SJSA1 (cell line): ENCODE results near the gene METTL22. TPM values are rescaled to one million over a fixed set of nuclear protein-coding genes. Genes with fewer than 3 reads are reported as not detected.
A peak's percentile ranks its signal among the peaks of the same experiment; 100 is the strongest.

Source experiments
- DNase-seq, 2 experiments: peaks; one replicate each; pipeline ENCODE4 v3.0.0-alpha.2; 2015 to 2020; ENCODE audit warnings: low spot score in 2 of 2, low read depth in 1 of 2
- H3K27ac ChIP-seq: fragments of 250-450 bp; sonication (Bioruptor Pico); 2 replicates; pipeline ENCODE4 v1.5.1; 2020; ENCODE audit warnings: mild to moderate bottlenecking, moderate library complexity
- H3K27me3 ChIP-seq: fragments of 250-450 bp; sonication (Bioruptor Pico); replicated peaks from 2 replicates; pipeline ENCODE4 v1.5.1; 2020; ENCODE audit warnings: mild to moderate bottlenecking, moderate library complexity
- H3K36me3 ChIP-seq: fragments of 250-450 bp; sonication (Bioruptor Pico); 2 replicates; pipeline ENCODE4 v1.5.1; 2020; ENCODE audit warnings: mild to moderate bottlenecking
- H3K4me1 ChIP-seq: fragments of 250-450 bp; sonication (Bioruptor Pico); replicated peaks from 2 replicates; pipeline ENCODE4 v1.6.1; 2021; ENCODE audit warnings: mild to moderate bottlenecking
- H3K4me3 ChIP-seq: fragments of 250-450 bp; sonication (Bioruptor Pico); 2 replicates; pipeline ENCODE4 v1.5.1; 2020; ENCODE audit warnings: mild to moderate bottlenecking
- H3K9me3 ChIP-seq: fragments of 250-450 bp; sonication (Bioruptor Pico); replicated peaks from 2 replicates; pipeline ENCODE4 v1.5.1; 2020; ENCODE audit warnings: mild to moderate bottlenecking
- total RNA-seq: library from RNA; depleted of rRNA; stranded (reverse); fragments of >200 nt; shearing (Covaris generic); gene quantifications from 2 replicates; pipeline ENCODE4 v1.2.3, GENCODE V29; 2014; rRNA removed

METTL22 gene
- 14.9 and 19.8 TPM in 2 replicates for total RNA-seq

GRCh38 chr16:8621572-8622314 lies at the start of gene METTL22:
TSS of gene METTL22 (plus strand) at chr16:8621698. CDS start at chr16:8625666, 3,968 bp downstream.
- H3K27ac ChIP-seq, result peak within 1 kb of the TSS; percentile 75
- DNase-seq, result peak; percentile 83 to 90
- peaks cover 6% of the 10 kb centered on the region for H3K4me1 ChIP-seq
- no peaks in the 10 kb centered on the region for H3K9me3 ChIP-seq
- H3K36me3 ChIP-seq, result peaks cover 23% of the 10 kb centered on the region
- H3K4me3 ChIP-seq, result peak within 1 kb of the TSS; percentile 85
- 0 out of 2 replicates have a peak, but pooled peaks cover 3% of the 10 kb centered on the region for H3K27me3 ChIP-seq

- Histone ChIP-seq H3K36me3 (no peaks in the 10 kb centered on the region), H3K4me3 (no peak overlapping the region), H3K9me3 (no peaks in the 10 kb centered on the region), H3K27ac (no peak overlapping the region; the same call in 1 of the 2 replicates), H3K27me3 (peaks cover 3% of the 10 kb centered on the region; the same call in 1 of the 2 replicates), H3K4me1 (peaks cover 25% of the 10 kb centered on the region)
- no peak for DNase-seq
These were observed 49.2 kb upstream of the METTL22 start for GRCh38 chr16:8572063-8572918.

- no peaks in the 10 kb centered on the region for H3K9me3 ChIP-seq
- peak in 1 of 2 experiments; percentile 21 for DNase-seq
- peaks cover 3% of the 10 kb centered on the region; the same call in 1 of the 2 replicates for H3K27me3 ChIP-seq
- peaks cover 25% of the 10 kb centered on the region for H3K4me1 ChIP-seq
- no peaks in the 10 kb centered on the region for H3K36me3 ChIP-seq
- H3K4me3 ChIP-seq, result no peak overlapping the region
- no peak overlapping the region for H3K27ac ChIP-seq
These were observed 48.4 kb upstream of the METTL22 start for GRCh38 chr16:8572919-8573724.

GRCh38 chr16:8575399-8575798 lies 46.1 kb upstream of the METTL22 start:
- no peak overlapping the region for H3K4me3 ChIP-seq
- DNase-seq, result no peak

GRCh38 chr16:8576141-8577004 lies 45.1 kb upstream of the METTL22 start:
- H3K9me3 ChIP-seq, result no peaks in the 10 kb centered on the region
- DNase-seq, result no peak
- no peak overlapping the region for H3K4me3 ChIP-seq
- H3K27ac ChIP-seq, result no peak overlapping the region
- peaks cover 13% of the 10 kb centered on the region for H3K4me1 ChIP-seq
- no peaks in the 10 kb centered on the region for H3K36me3 ChIP-seq
- peaks cover 3% of the 10 kb centered on the region; the same call in 1 of the 2 replicates for H3K27me3 ChIP-seq

More at GRCh38 chr16:8575399-8575798, 46.1 kb upstream of the METTL22 start:
- Histone ChIP-seq H3K4me1 (peaks cover 21% of the 10 kb centered on the region), H3K36me3 (no peaks in the 10 kb centered on the region), H3K27ac (no peak overlapping the region), H3K9me3 (no peaks in the 10 kb centered on the region), H3K27me3 (peaks cover 3% of the 10 kb centered on the region; the same call in 1 of the 2 replicates)

GRCh38 chr16:8577678-8578304 lies 43.7 kb upstream of the METTL22 start:
- H3K4me3 ChIP-seq, result no peak overlapping the region
- no peaks in the 10 kb centered on the region for H3K36me3 ChIP-seq
- peaks cover 11% of the 10 kb centered on the region for H3K4me1 ChIP-seq
- no peak for DNase-seq
- H3K9me3 ChIP-seq, result no peaks in the 10 kb centered on the region
- H3K27me3 ChIP-seq, result peaks cover 3% of the 10 kb centered on the region; the same call in 1 of the 2 replicates
- no peak overlapping the region for H3K27ac ChIP-seq

- Histone ChIP-seq H3K4me3 (no peak overlapping the region), H3K4me1 (peaks cover 18% of the 10 kb centered on the region), H3K27me3 (peaks cover 3% of the 10 kb centered on the region; the same call in 1 of the 2 replicates), H3K27ac (no peak overlapping the region), H3K9me3 (0 out of 2 replicates have a peak, but pooled peaks cover 3% of the 10 kb centered on the region), H3K36me3 (no peaks in the 10 kb centered on the region)
- no peak for DNase-seq
These were observed 41.9 kb upstream of the METTL22 start for GRCh38 chr16:8579559-8579958.

- no peak overlapping the region for H3K27ac ChIP-seq
- 0 out of 2 replicates have a peak, but pooled peaks cover 3% of the 10 kb centered on the region for H3K9me3 ChIP-seq
- no peaks in the 10 kb centered on the region for H3K27me3 ChIP-seq
- H3K4me3 ChIP-seq, result no peak overlapping the region
- H3K4me1 ChIP-seq, result peaks cover 18% of the 10 kb centered on the region
- peak; percentile 38 to 52 for DNase-seq
- H3K36me3 ChIP-seq, result no peaks in the 10 kb centered on the region
These were observed 39.5 kb upstream of the METTL22 start for GRCh38 chr16:8581831-8582580.

GRCh38 chr16:8583199-8583598 lies 38.3 kb upstream of the METTL22 start:
- Histone ChIP-seq H3K27ac (no peak overlapping the region), H3K27me3 (peaks cover under 1% of the 10 kb centered on the region), H3K4me1 (peaks cover 18% of the 10 kb centered on the region), H3K9me3 (0 out of 2 replicates have a peak, but pooled peaks cover 3% of the 10 kb centered on the region), H3K36me3 (no peaks in the 10 kb centered on the region), H3K4me3 (no peak overlapping the region)
- DNase-seq, result no peak

GRCh38 chr16:8583732-8584131 lies 37.8 kb upstream of the METTL22 start:
- Histone ChIP-seq H3K4me3 (no peak overlapping the region), H3K4me1 (peaks cover 18% of the 10 kb centered on the region), H3K36me3 (no peaks in the 10 kb centered on the region), H3K27ac (no peak overlapping the region), H3K9me3 (0 out of 2 replicates have a peak, but pooled peaks cover 3% of the 10 kb centered on the region), H3K27me3 (peaks cover 6% of the 10 kb centered on the region)
- no peak for DNase-seq

- Histone ChIP-seq H3K9me3 (0 out of 2 replicates have a peak, but pooled peaks cover 3% of the 10 kb centered on the region), H3K36me3 (no peaks in the 10 kb centered on the region), H3K4me1 (peaks cover 18% of the 10 kb centered on the region), H3K27me3 (peaks cover 19% of the 10 kb centered on the region), H3K27ac (no peak overlapping the region), H3K4me3 (no peak overlapping the region)
- no peak for DNase-seq
These were observed 36.5 kb upstream of the METTL22 start for GRCh38 chr16:8585041-8585440.
